HL-60 (cell line): ENCODE measurements around the gene TMEM179.

Source experiments
- CTCF ChIP-seq: IDR thresholded peaks from one replicate; pipeline ENCODE4 v1.5.1; 2011; ENCODE audit warnings: low read length, control low read depth, inconsistent platforms; ENCODE audit not compliant: insufficient read depth
- GABPA ChIP-seq: IDR thresholded peaks from 2 replicates; pipeline ENCODE4 v1.6.1; 2012; ENCODE audit warnings: low read depth
- POLR2AphosphoS5 ChIP-seq: IDR thresholded peaks from 2 replicates; pipeline ENCODE4 v1.6.1; 2012; ENCODE audit warnings: low read depth

GRCh38 chr14:104544362-104544961 is 60.1 kb downstream of the TMEM179 start:
- TF ChIP-seq CTCF: no peak
- TF ChIP-seq GABPA: no peak
- TF ChIP-seq POLR2AphosphoS5: no peak
